HCT116 (cell line): ENCODE measurements around the gene KCTD10. TPM values are rescaled to one million over a fixed set of nuclear protein-coding genes. Genes with fewer than 3 reads are reported as not detected.

Experiments used
- ATAC-seq: fragments of 200-7000 bp; cut with Tn5 transposase; 2 replicates; pipeline ENCODE4 v1.9.1; 2020; ENCODE audit warnings: mild to moderate bottlenecking, moderate library complexity
- BruUV-seq: library from RNA; stranded (reverse); fragments of 400-500 nt; replicated peaks from 2 replicates; lab custom pipeline; 2021; lab: Mats Ljungman, UMichigan
- CTCF ChIA-PET: fragments of 300-600 bp; sonication (Branson Sonifier 250); formaldehyde crosslinking; loops from one replicate; lab custom pipeline; 2021; ENCODE audit warnings: antibody characterized with exemption; lab: Charles Lee
- POLR2A ChIA-PET: fragments of 300-600, 350-600 bp; sonication (Branson Sonifier 250); formaldehyde crosslinking; loops from one replicate; lab custom pipeline; 2021; ENCODE audit warnings: antibody characterized with exemption; lab: Charles Lee
- RAD21 ChIA-PET, 2 experiments: fragments of 300-600 bp; sonication (Branson Sonifier 250); formaldehyde crosslinking; loops; one replicate each; lab custom pipeline; 2023; ENCODE audit warnings: low total read pairs in 2 of 2; ENCODE audit not compliant: uncharacterized antibody in 2 of 2, unreplicated experiment in 2 of 2, low non-redundant PET in 1 of 2; lab: Charles Lee
- DNase-seq: peaks from one replicate; pipeline ENCODE4 v3.0.0-alpha.2; 2010; ENCODE audit warnings: low read depth, low spot score
- H2AFZ ChIP-seq: fragments of 200-600 bp; shearing (Covaris generic), sonication (generic); 2 replicates; pipeline ENCODE4 v1.6.1; 2017; ENCODE audit warnings: low read depth, mixed run types, mixed read lengths, antibody characterized with exemption, low read length; ENCODE audit not compliant: poor library complexity, severe bottlenecking
- H3K27ac ChIP-seq: 2 replicates; pipeline ENCODE4 v1.5.1; 2012; ENCODE audit warnings: low read depth, low read length
- H3K27me3 ChIP-seq: fragments of 200-600 bp; sonication (generic); 2 replicates; pipeline ENCODE4 v1.6.1; 2016; ENCODE audit warnings: mixed run types, low read length, mixed read lengths; ENCODE audit not compliant: insufficient read depth
- H3K36me3 ChIP-seq, 2 experiments: fragments of 200-500 bp in 1 of 2; fragments of 200-600 bp in 1 of 2; sonication (Bioruptor generic) in 1 of 2; sonication (generic) in 1 of 2; 2 replicates each; pipeline versions ENCODE4 v1.5.1 to v1.6.1; 2014 to 2016; ENCODE audit warnings: low read length in 2 of 2, inconsistent platforms in 1 of 2, mixed read lengths in 1 of 2, mixed run types in 1 of 2; ENCODE audit not compliant: insufficient read depth in 2 of 2, control insufficient read depth in 1 of 2
- H3K4me1 ChIP-seq, 2 experiments: fragments of 200-600 bp in 1 of 2; sonication (generic) in 1 of 2; 2 replicates each; pipeline versions ENCODE4 v1.5.1 to v1.6.1; 2012 to 2017; ENCODE audit warnings: low read length in 2 of 2, inconsistent platforms in 1 of 2, mild to moderate bottlenecking in 1 of 2, mixed read lengths in 1 of 2, mixed run types in 1 of 2, moderate library complexity in 1 of 2; ENCODE audit not compliant: insufficient read depth in 2 of 2, control insufficient read depth in 1 of 2
- H3K4me2 ChIP-seq: fragments of 200-600 bp; sonication (generic); 2 replicates; pipeline ENCODE4 v1.6.1; 2017; ENCODE audit warnings: mixed run types, low read length, mixed read lengths
- H3K4me3 ChIP-seq, 2 experiments: fragments of 200-600 bp in 1 of 2; sonication (generic) in 1 of 2; replicated peaks in 1 of 2; 2 replicates each; pipeline ENCODE4 v1.5.1; 2011 to 2016; ENCODE audit warnings: low read length in 2 of 2, control low read depth in 1 of 2, low read depth in 1 of 2, mild to moderate bottlenecking in 1 of 2, mixed read lengths in 1 of 2, mixed run types in 1 of 2
- H3K79me2 ChIP-seq: fragments of 200-600 bp; sonication (generic); 2 replicates; pipeline ENCODE4 v1.6.1; 2017; ENCODE audit warnings: mild to moderate bottlenecking, mixed run types, low read length, moderate library complexity, mixed read lengths; ENCODE audit not compliant: insufficient read depth
- H3K9ac ChIP-seq: fragments of 200-600 bp; sonication (generic); 2 replicates; pipeline ENCODE4 v1.6.1; 2016; ENCODE audit warnings: low read length, mixed read lengths
- H3K9me2 ChIP-seq: fragments of 200-600 bp; sonication (generic), shearing (Covaris generic); 2 replicates; pipeline ENCODE4 v1.6.1; 2017; ENCODE audit warnings: mixed run types, mild to moderate bottlenecking, moderate library complexity; ENCODE audit not compliant: insufficient read depth
- H3K9me3 ChIP-seq, 2 experiments: fragments of 200-500 bp in 1 of 2; fragments of 200-600 bp in 1 of 2; sonication (Bioruptor generic) in 1 of 2; sonication (generic) in 1 of 2; 2 replicates each; pipeline ENCODE4 v1.6.1; 2014 to 2017; ENCODE audit warnings: low read length in 2 of 2, mixed read lengths in 2 of 2, inconsistent platforms in 1 of 2, low read depth in 1 of 2, mild to moderate bottlenecking in 1 of 2, mixed run types in 1 of 2, moderate library complexity in 1 of 2; ENCODE audit not compliant: control insufficient read depth in 1 of 2, insufficient read depth in 1 of 2
- H4K20me1 ChIP-seq: fragments of 200-600 bp; sonication (generic), shearing (Covaris generic); 2 replicates; pipeline ENCODE4 v1.6.1; 2017; ENCODE audit warnings: mixed run types, mild to moderate bottlenecking, moderate library complexity; ENCODE audit not compliant: insufficient read depth
- CBX3 ChIP-seq: IDR thresholded peaks from 2 replicates; pipeline ENCODE4 v1.6.1; 2012; ENCODE audit warnings: low read depth
- CEBPB ChIP-seq: IDR thresholded peaks from 2 replicates; pipeline ENCODE4 v1.6.1; 2012; ENCODE audit warnings: low read depth
- EGR1 ChIP-seq: IDR thresholded peaks from 2 replicates; pipeline ENCODE4 v1.6.1; 2012; ENCODE audit warnings: low read depth
- ELF1 ChIP-seq: IDR thresholded peaks from 2 replicates; pipeline ENCODE4 v1.6.1; 2012; ENCODE audit warnings: low read depth, borderline replicate concordance
- EZH2 ChIP-seq: fragments of 200-600 bp; sonication (generic); IDR thresholded peaks from 2 replicates; pipeline ENCODE4 v1.6.1; 2017; ENCODE audit warnings: antibody characterized with exemption, mixed run types
- EZH2phosphoT487 ChIP-seq: fragments of 200-600 bp; IDR thresholded peaks from 2 replicates; pipeline ENCODE4 v1.6.1; 2018; ENCODE audit warnings: antibody characterized with exemption, borderline replicate concordance
- FOSL1 ChIP-seq: IDR thresholded peaks from 2 replicates; pipeline ENCODE4 v1.6.1; 2012; ENCODE audit warnings: low read depth
- JUND ChIP-seq: IDR thresholded peaks from 2 replicates; pipeline ENCODE4 v1.6.1; 2012
- MAX ChIP-seq: IDR thresholded peaks from 2 replicates; pipeline ENCODE4 v1.6.1; 2012
- POLR2A ChIP-seq: IDR thresholded peaks from 2 replicates; pipeline ENCODE4 v1.7.0; 2011; ENCODE audit warnings: borderline replicate concordance; ENCODE audit not compliant: insufficient read depth, insufficient read length; ENCODE audit errors: extremely low read depth
- POLR2AphosphoS5 ChIP-seq: IDR thresholded peaks from 2 replicates; pipeline ENCODE4 v1.6.1; 2011; ENCODE audit warnings: mild to moderate bottlenecking, low read depth, low read length, moderate library complexity
- RAD21 ChIP-seq: IDR thresholded peaks from 2 replicates; pipeline ENCODE4 v1.6.1; 2012; ENCODE audit warnings: low read depth, mild to moderate bottlenecking
- SIN3A ChIP-seq: IDR thresholded peaks from 2 replicates; pipeline ENCODE4 v1.6.1; 2012; ENCODE audit warnings: low read depth
- SP1 ChIP-seq: IDR thresholded peaks from 2 replicates; pipeline ENCODE4 v1.6.1; 2012; ENCODE audit warnings: low read depth
- SRF ChIP-seq: IDR thresholded peaks from 2 replicates; pipeline ENCODE4 v1.6.1; 2012; ENCODE audit warnings: low read depth
- TCF7L2 ChIP-seq: IDR thresholded peaks from 2 replicates; pipeline ENCODE4 v1.7.0; 2011; ENCODE audit warnings: borderline replicate concordance, inconsistent platforms; ENCODE audit not compliant: insufficient read depth, insufficient read length; ENCODE audit errors: extremely low read depth
- YY1 ChIP-seq: IDR thresholded peaks from 2 replicates; pipeline ENCODE4 v1.6.1; 2011; ENCODE audit warnings: low read length, low read depth, moderate library complexity, mild to moderate bottlenecking; ENCODE audit not compliant: insufficient replicate concordance; ENCODE audit errors: extremely low read depth
- ZBTB33 ChIP-seq: IDR thresholded peaks from 2 replicates; pipeline ENCODE4 v1.6.1; 2011; ENCODE audit warnings: mild to moderate bottlenecking, low read length, moderate library complexity; ENCODE audit not compliant: insufficient replicate concordance; ENCODE audit errors: extremely low read depth
- ZFX ChIP-seq: fragments of 450-650 bp; IDR thresholded peaks from 2 replicates; pipeline ENCODE4 v1.6.1; 2017
- ZNF274 ChIP-seq: fragments of 200-500 bp; sonication (Bioruptor generic); IDR thresholded peaks from 2 replicates; pipeline ENCODE4 v1.6.1; 2014; ENCODE audit warnings: mild to moderate bottlenecking, low read depth, low read length, inconsistent platforms
- intact Hi-C: fragments of 100-400 bp; cut with micrococcal nuclease; formaldehyde crosslinking; loops from 2 replicates; pipeline ENCODE4 v1.10.0; 2022
- total RNA-seq: library from RNA; stranded (reverse); gene quantifications from one replicate; pipeline ENCODE4 v1.2.1, GENCODE V29; 2021; ENCODE audit not compliant: unreplicated experiment
- TF ChIP-seq, protein P1 (sequence below), 3 experiments: fragments of 200-600 bp in 1 of 3; sonication (generic) in 1 of 3; IDR thresholded peaks in 2 of 3; conservative IDR thresholded peaks in 1 of 3; 2 replicates each; pipeline ENCODE4 v1.5.1; 2012 to 2017; ENCODE audit warnings: low read depth in 2 of 3, low read length in 2 of 3, antibody characterized with exemption in 1 of 3, borderline replicate concordance in 1 of 3, control low read depth in 1 of 3, mild to moderate bottlenecking in 1 of 3, mixed read lengths in 1 of 3, mixed run types in 1 of 3, moderate library complexity in 1 of 3; ENCODE audit not compliant: insufficient read depth in 1 of 3
- TF ChIP-seq, protein P2 (sequence below): IDR thresholded peaks from 2 replicates; pipeline ENCODE4 v1.6.1; 2012

Gene KCTD10
- total RNA-seq, 1 experiment from 2014 or later, result 34.7 TPM

DNA sequence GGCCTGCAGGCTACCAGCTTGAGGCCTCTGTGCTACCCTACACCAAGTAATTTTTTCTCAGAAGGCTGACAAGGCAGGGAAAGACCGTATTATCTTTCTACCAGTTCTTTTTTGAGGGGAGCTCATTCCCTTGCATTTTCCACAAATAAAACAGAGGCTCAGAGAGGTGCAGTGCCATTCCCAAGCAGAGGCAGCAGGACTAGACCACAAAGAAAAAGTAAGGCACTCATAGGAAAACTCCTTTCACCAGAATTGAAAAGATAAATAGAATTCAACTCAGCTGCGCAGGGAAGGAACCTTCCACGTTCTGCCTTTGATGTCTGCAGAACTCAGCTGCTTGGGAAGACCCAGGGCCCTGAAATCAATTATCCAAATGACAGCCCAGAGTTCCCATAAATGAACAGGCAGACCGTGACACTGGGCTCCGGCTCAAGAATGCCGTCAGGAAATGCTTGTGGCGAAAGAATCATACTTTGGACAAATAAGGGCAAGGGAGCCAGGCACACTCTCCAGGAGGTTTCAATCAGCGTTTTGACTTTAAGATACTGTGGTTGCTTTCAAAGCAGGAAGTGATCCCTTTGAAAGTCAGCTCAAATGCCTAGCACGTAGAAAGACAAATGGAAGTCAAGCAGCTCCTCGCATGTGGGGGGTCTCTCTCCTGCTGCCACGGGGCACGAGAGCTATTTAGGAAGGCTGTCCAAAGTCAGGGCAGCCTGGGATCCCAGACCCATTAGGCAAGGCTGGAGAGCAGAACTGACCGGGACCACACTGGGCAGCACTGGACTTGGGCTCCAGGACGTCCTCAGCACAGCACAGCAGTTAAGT is 14.0 kb downstream of the KCTD10 start:
- peak overlapping the region; percentile 70 for H3K4me2 ChIP-seq
- POLR2A ChIA-PET, result no interaction called here
- peaks cover 66% of the 10 kb centered on the region for H3K79me2 ChIP-seq
- peaks cover 11 to 12% of the 10 kb centered on the region in 2 experiments; a peak in 3 of 4 replicates for H3K36me3 ChIP-seq
- intact Hi-C loops, result no loop called here
- H4K20me1 ChIP-seq, result peaks cover 4% of the 10 kb centered on the region; the same call in 1 of the 2 replicates
- BruUV-seq, result no TSS peak
- H3K9me2 ChIP-seq, result no peaks in the 10 kb centered on the region
- ATAC-seq (peak; percentile 91), DNase-seq (peak; percentile 62)
- CTCF ChIA-PET, result interaction anchor here (0.9 to 1.1 kb wide), 2 partner anchors 30 to 35 kb away, joined by 3 to 4 read pairs; no protein-coding TSS in a partner anchor
- peak overlapping the region in 1 of 2 experiments; percentile 37; a peak in 2 of 4 replicates for H3K4me3 ChIP-seq
- H2AFZ ChIP-seq, result no peak overlapping the region
- peaks cover 39 to 44% of the 10 kb centered on the region in 2 experiments for H3K4me1 ChIP-seq
- H3K27ac ChIP-seq, result peak overlapping the region; percentile 68
- peak overlapping the region; percentile 37 for H3K9ac ChIP-seq
- no peaks in the 10 kb centered on the region for H3K27me3 ChIP-seq
- no peaks in the 10 kb centered on the region for H3K9me3 ChIP-seq
- RAD21 ChIA-PET, result interaction anchor here in 1 of 2 experiments (0.8 kb wide), 1 partner anchor 30 kb away, joined by 3 read pairs; no protein-coding TSS in a partner anchor
- TF ChIP-seq POLR2AphosphoS5, result no peak
- TF ChIP-seq TCF7L2, result no peak
- TF ChIP-seq RAD21, result no peak
- no peak; the same call in 1 of the 2 replicates for TF ChIP-seq MAX
- no peak for TF ChIP-seq YY1
- no peak for TF ChIP-seq ZNF274
- TF ChIP-seq EZH2phosphoT487, result no peak
- no peak for TF ChIP-seq ZBTB33
- TF ChIP-seq JUND, result no peak
- no peak for TF ChIP-seq EZH2
- TF ChIP-seq, protein P1, sequence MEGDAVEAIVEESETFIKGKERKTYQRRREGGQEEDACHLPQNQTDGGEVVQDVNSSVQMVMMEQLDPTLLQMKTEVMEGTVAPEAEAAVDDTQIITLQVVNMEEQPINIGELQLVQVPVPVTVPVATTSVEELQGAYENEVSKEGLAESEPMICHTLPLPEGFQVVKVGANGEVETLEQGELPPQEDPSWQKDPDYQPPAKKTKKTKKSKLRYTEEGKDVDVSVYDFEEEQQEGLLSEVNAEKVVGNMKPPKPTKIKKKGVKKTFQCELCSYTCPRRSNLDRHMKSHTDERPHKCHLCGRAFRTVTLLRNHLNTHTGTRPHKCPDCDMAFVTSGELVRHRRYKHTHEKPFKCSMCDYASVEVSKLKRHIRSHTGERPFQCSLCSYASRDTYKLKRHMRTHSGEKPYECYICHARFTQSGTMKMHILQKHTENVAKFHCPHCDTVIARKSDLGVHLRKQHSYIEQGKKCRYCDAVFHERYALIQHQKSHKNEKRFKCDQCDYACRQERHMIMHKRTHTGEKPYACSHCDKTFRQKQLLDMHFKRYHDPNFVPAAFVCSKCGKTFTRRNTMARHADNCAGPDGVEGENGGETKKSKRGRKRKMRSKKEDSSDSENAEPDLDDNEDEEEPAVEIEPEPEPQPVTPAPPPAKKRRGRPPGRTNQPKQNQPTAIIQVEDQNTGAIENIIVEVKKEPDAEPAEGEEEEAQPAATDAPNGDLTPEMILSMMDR (IDR thresholded peaks at IDR 0.05 in 2 of 3, conservative IDR thresholded peaks at IDR 0.05 in 1 of 3; ENCODE audit: borderline replicate concordance in 1 of 3, insufficient read depth in 1 of 3, low read depth in 2 of 3, low read length in 2 of 3), result no peak
- TF ChIP-seq POLR2A, result no peak
- TF ChIP-seq FOSL1, result no peak
- peak; percentile 56; the same call in 1 of the 2 replicates for TF ChIP-seq SIN3A
- TF ChIP-seq CBX3, result no peak
- no peak; the same call in 1 of the 2 replicates for TF ChIP-seq ELF1
- no peak for TF ChIP-seq ZFX
- peak; percentile 38; the same call in 1 of the 2 replicates for TF ChIP-seq SP1
- no peak for TF ChIP-seq EGR1
- peak; percentile 98 for TF ChIP-seq SRF
- TF ChIP-seq, protein P2, sequence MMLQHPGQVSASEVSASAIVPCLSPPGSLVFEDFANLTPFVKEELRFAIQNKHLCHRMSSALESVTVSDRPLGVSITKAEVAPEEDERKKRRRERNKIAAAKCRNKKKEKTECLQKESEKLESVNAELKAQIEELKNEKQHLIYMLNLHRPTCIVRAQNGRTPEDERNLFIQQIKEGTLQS, result no peak
- TF ChIP-seq CEBPB, result peak; percentile 45
